Amniotic stem cell (primary cell): ENCODE measurements around the gene NR6A1.

Source experiments
- DNase-seq: peaks from one replicate; lab custom pipeline; 2025; lab: John Stamatoyannopoulos, UW

Gene NR6A1

GRCh38 chr9:124771021-124771866, at the start of gene NR6A1:
Gene NR6A1, minus strand, starts transcription at chr9:124771311.
- peak; percentile 89 for DNase-seq

GRCh38 chr9:124818431-124819281, 47.5 kb upstream of the NR6A1 start:
- DNase-seq = no peak

DNA sequence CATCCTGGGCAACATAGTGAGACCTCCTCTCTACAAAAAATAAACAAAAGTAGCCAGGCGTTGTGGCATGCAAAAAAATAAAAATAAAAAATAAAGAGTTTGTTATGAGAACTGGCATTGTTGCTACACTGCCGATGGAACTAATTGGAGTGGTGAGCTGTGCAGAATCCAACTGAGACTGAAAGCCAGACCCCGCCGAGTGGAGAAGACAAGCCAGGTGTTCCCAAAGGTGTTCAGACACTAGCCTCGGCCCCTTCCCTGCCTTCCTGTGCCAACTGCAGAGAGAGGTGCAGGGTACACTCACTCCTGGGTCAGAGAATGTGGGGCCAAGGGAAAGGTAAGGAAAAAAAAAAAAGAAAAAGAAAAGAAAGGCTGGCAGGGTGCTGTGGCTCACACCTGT, 44.5 kb upstream of the NR6A1 start:
- DNase-seq = no peak

GRCh38 chr9:124814164-124814535, 43.0 kb upstream of the NR6A1 start:
- no peak for DNase-seq

DNA sequence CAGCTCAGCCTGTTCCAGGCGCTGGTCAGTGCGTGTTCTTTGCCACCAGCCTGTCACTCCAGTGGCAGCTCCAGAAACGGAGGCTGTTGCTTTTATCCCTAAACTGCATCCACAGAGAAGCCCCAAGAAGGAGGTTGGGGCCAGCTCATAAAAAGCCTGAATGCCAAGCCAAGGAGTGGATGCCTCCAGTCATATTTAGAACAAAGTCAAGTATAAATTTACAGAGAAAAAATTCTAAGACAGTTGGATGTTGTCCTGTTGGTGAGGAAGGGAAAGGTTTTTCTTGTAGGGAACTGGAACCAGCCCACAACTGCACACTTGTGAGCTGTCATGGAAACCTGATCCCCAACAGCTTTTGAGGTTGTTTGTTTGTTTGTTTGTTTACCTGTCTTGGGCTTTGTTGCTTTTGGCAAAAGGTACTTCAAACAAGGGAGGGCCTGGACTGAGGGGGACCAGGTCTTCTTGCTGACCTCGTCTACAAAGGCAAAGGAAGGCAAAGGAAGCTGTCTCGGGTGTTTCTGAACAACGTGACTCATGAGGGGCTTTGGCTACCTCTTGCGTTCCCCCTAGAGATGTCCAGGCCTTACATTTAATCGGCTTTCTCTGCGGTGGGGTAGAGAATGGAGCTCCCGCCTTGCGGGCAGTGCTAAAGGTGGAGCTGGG, 42.5 kb upstream of the NR6A1 start:
- DNase-seq = no peak

DNA sequence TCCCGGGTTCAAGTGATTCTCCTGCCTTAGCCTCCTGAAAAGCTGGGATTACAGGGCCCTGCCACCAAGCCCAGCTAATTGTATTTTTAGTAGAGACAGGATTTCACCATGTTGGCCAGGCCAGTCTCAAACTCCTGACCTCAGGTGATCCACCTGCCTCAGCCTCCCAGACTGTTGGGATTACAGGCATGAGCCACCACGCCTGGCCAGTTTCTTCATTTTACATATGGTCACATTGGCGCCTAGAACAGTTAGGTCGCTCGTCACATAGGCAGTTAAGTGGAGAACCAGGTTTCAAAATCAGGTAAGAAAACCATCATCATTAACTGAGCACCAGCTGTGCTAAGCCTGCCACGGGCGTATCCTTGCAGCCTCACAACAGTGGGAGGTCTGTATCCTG, 41.9 kb upstream of the NR6A1 start:
- no peak for DNase-seq

DNA sequence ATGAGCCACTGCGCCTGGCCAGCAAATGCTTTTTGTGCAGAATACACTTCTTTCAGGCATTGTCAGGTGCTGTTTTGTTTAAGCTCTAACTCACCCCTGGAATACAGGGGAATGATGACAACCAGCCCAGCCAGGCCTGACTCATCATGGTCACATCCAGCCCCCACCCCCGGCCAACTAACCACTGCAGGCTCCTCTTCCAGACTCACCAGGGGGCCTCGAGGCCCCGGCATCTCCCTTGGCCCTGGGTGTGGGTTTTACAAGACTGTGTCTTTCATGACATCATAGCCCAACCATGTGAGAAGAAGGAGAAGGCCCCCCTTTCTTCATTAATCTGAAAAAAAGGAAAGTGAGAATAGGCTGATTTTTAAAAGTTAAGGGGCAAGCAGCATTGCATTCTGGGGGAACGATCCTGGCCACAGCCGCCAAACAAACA, 41.3 kb upstream of the NR6A1 start:
- peak; percentile 72 for DNase-seq

DNA sequence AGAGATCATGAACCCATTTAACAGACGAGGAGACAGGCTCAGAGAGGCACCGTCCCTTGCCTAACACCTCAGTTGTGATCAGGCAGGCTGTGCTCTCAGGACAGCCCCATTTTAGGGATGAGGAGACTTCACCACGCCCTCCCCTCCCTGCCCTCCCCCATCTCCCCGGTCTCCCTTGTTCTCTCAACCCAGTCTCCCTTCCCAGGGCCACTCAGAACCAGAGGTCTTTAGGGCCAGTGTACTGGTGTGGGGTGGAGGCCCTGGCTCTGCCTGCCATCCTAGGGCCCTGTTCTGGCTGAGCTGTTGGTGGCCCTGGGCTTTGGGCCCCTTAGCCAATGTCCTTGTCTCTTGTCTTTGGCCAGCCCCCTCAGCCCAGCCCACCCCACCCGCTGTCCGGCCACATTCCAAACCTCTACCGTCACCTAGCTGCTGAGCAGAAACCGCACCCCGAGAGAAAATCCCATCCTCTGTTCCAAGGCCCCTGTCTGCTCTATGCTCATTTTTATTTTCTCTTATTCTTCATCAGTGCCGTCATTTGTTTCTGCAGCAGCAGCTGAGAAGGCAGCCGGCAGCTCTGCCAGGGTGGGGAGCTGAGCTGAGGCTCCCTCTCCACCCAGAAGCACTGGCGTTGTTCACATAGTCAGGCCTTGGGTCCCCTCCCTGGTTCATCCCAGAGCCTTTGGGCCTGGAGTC, 39.7 kb upstream of the NR6A1 start:
- DNase-seq = peak; percentile 43

DNA sequence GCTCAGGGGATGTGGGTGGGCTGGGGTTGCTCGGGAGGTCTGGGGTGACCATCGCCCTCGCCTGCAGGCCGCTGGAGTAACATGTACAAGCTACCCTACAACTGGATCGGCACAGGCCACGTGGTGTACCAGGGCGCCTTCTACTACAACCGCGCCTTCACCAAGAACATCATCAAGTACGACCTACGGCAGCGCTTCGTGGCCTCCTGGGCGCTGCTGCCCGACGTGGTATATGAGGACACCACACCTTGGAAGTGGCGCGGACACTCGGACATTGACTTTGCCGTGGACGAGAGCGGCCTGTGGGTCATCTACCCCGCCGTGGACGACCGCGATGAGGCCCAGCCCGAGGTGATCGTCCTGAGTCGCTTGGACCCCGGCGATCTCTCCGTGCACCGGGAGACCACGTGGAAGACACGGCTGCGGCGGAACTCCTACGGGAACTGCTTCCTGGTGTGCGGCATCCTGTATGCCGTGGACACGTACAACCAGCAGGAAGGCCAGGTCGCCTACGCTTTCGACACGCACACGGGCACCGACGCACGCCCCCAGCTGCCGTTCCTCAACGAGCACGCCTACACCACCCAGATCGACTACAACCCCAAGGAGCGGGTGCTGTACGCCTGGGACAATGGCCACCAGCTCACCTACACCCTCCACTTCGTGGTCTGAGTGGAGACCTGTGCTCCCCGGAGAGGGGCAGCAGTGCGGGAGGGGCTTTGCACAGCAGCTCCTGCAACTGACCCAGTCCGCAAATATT, 38.8 kb upstream of the NR6A1 start:
- no peak for DNase-seq

DNA sequence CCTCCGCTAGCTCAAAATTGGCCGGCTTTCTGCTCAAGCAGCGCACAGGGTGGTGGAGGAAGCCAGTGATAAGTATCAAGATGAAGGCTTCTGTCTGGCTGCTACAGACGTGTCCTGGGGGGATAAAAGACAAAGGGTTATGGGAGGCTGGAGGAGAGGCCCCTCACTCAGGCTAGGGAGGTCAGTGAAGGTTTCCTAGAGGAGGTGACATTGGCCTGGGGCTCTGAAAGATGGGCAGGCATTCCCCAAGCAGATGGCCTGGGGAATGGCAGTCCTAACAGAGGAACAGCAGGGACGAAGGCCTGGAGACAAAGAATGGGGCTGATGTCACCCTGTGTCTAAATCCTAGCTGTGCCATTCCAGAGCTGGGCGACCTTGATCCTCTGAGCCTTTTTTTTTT, 38.1 kb upstream of the NR6A1 start:
- no peak for DNase-seq

GRCh38 chr9:124808246-124808956, 37.3 kb upstream of the NR6A1 start:
- DNase-seq = no peak

GRCh38 chr9:124805186-124805585, 34.1 kb upstream of the NR6A1 start:
- no peak for DNase-seq

DNA sequence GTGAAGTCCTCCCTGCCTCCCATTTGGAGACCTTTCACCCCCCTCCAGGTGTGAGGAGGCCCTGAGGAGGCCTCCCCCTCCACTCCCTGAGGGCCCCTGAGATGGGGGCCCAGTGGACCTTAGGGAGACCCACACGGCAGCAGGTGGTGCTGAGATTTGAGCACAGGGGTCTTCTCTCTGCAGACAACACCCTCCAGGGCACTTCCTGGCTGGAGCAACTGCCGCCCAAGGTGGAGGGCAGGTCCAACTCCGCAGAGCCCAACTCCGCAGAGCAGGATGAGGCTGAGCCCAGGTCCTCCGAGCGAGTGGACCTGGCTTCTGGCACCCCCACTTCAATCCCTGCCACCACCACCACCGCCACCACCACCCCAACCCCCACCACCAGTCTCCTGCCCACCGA, 32.8 kb upstream of the NR6A1 start:
- no peak for DNase-seq

DNA sequence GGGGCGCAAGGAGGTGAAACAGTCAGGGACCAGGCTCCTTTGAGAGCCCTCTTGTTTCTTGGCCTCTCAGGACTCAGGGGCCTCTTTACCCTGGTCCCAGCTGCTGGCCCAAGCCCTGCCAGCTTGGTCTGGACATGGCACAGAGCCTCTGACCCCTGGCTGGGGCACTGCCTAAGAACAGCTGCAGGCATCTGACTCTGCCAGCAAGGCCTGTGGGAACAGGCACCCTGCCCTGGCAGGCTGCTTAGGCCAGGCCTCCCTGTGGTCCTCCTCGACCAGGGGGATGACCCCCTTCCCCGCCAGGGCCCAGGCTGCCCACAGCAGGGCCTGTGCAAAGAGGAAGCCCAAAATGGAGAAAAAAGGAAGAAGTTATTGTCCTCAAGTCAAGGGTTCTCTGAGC, 31.3 kb upstream of the NR6A1 start:
- DNase-seq = no peak

DNA sequence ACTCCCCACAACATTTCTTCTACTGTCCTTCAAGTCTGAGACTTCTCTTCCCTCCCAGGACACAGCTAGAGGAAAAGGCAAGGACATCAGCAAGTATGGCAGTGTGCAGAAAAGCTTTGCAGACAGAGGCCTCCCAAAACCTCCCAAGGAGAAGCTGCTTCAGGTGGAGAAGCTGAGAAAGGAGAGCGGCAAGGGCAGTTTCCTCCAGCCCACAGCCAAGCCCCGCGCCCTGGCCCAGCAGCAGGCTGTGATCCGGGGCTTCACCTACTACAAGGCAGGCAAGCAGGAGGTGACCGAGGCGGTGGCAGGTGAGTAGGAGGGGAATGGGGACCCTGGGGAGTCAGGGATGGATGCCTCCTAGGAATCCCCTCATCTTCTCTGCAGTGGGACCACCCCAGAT, 30.2 kb upstream of the NR6A1 start:
- DNase-seq = no peak

DNA sequence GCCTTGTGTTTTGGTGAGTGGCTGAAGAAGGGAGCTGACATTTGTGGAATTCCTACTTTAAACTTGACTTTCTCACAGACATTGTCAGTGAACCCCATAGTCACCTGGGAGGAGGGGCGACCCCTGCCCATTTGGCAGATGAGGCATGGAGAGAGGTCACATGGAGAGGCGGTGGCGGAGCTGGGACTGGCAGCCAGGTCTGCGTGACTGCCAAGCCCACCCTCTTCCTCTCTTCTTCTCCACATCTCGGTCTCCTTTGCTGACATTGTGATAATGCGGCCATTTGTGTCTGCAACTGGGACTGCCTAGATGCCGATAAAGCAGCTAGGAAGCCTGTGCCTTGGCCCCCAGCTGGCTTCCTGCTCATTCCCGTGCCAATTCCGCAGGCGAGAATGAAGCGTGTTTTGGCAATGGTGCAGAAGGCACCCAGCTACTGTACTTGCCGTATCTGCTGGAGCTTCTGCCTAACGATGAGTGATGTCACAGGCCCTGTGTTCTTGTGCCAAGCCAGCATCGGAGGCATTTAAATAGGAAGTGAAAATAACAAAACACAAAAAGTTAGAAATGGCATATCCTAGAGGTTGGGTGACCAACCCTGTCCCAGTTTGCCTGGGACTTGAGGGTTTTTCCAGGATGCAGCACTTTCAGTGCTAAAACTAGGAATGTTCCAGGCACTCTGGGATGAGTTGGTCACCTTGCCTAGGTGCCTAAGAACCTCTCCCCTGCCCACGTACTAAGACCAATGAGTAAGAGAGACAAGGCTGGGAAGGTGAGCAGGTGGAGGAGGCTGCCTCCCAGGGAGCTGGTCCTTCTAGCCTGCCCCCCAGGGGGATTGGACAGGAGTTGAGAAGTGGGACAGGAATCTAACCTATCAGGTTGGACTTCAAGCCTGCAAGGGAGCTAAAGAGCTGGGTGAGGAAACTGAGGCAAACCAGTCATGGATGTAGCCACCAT, 29.5 kb upstream of the NR6A1 start:
- DNase-seq = no peak

- DNase-seq = no peak
Measured at GRCh38 chr9:124799274-124800006, 28.3 kb upstream of the NR6A1 start.

DNA sequence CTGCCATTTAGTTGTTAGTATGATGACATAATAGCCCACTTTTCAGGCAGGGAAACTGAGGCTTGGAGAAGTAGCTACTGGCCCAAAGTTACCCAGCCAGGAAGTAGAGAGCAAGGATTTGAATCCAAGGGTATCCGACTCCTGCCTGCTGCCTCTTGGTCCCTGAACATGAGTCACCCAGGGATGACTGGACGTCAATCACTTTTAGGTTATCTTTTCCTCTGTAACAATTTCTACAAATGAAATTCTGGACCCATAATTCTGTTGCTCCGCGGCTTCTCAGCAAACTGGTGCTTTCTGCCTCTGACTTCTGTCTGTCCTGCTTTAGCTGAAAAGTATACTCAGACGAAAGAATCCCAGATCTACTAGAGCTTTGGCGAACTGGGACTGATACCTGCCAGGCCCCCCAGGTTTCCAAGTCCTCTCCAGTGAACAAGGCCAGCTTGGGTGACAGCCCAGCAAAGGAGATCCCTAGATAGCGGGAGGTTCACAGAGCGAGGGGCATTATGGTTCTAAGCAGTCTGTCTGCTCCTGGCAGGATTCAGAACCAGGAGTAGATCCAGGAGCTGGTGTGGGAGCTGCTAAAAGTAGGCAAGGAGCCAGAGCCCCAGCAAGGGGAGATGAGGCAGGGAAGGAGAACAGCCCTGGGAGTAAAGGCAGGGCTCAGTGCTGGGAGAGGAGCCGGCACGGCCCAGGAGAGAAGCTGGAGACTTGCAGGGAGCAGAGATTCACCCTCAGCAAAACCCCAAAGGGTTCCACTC, 26.4 kb upstream of the NR6A1 start:
- no peak for DNase-seq
